ENCODE data around the gene DNAH11.

Gene DNAH11

GRCh38 chr7:21771906-21772610 lies 229.2 kb downstream of the DNAH11 start:
- no peak overlapping the region for H3K4me3 ChIP-seq (ENCODE audit: low read depth, low read length)
- DNase-seq (ENCODE audit: low read depth, low spot score), result no peak
- ChIA-PET POLR2A (no interaction called here), CTCF (interaction anchor here (0.7 kb wide), 1 partner anchor 14 kb away, joined by 4 read pairs; no protein-coding TSS in a partner anchor)
- no peak for TF ChIP-seq CTCF (IDR thresholded peaks at IDR 0.05; ENCODE audit: insufficient read depth, low read length, missing control alignments)

- CTCF ChIA-PET, result no interaction called here
- no peak overlapping the region for H3K4me3 ChIP-seq (ENCODE audit: low read depth, low read length)
- DNase-seq (ENCODE audit: low read depth, low spot score), result no peak
- POLR2A ChIA-PET, result no interaction called here
- TF ChIP-seq CTCF (IDR thresholded peaks at IDR 0.05; ENCODE audit: insufficient read depth, low read length, missing control alignments), result no peak
Observed at GRCh38 chr7:21773326-21773725, 230.5 kb downstream of the DNAH11 start.

- POLR2A ChIA-PET, result no interaction called here
Observed at GRCh38 chr7:21777921-21778320, 235.1 kb downstream of the DNAH11 start.

GRCh38 chr7:21778953-21779352 lies 236.1 kb downstream of the DNAH11 start:
- no peak for DNase-seq (ENCODE audit: low read depth, low spot score)
- H3K4me3 ChIP-seq (ENCODE audit: low read depth, low read length), result no peak overlapping the region
- POLR2A ChIA-PET, result no interaction called here
- CTCF ChIA-PET, result no interaction called here
- TF ChIP-seq CTCF (IDR thresholded peaks at IDR 0.05; ENCODE audit: insufficient read depth, low read length, missing control alignments), result no peak

More at GRCh38 chr7:21777921-21778320, 235.1 kb downstream of the DNAH11 start:
- CTCF ChIA-PET, result no interaction called here
- DNase-seq (ENCODE audit: low read depth, low spot score), result no peak
- no peak overlapping the region for H3K4me3 ChIP-seq (ENCODE audit: low read depth, low read length)
- TF ChIP-seq CTCF (IDR thresholded peaks at IDR 0.05; ENCODE audit: insufficient read depth, low read length, missing control alignments), result no peak

- TF ChIP-seq CTCF (IDR thresholded peaks at IDR 0.05; ENCODE audit: insufficient read depth, low read length, missing control alignments), result no peak
- ChIA-PET POLR2A (no interaction called here), CTCF (no interaction called here)
- DNase-seq (ENCODE audit: low read depth, low spot score), result no peak
- no peak overlapping the region for H3K4me3 ChIP-seq (ENCODE audit: low read depth, low read length)
Observed at GRCh38 chr7:21782996-21783395, 240.2 kb downstream of the DNAH11 start.

- no peak for TF ChIP-seq CTCF (IDR thresholded peaks at IDR 0.05; ENCODE audit: insufficient read depth, low read length, missing control alignments)
- ChIA-PET CTCF (no interaction called here), POLR2A (no interaction called here)
- no peak for DNase-seq (ENCODE audit: low read depth, low spot score)
- H3K4me3 ChIP-seq (ENCODE audit: low read depth, low read length), result no peak overlapping the region
Observed at GRCh38 chr7:21784989-21785388, 242.2 kb downstream of the DNAH11 start.
